MV-4-11 (cell line): Measurements from ENCODE around the gene GRM4.

Experiments used
- DNase-seq: peaks from one replicate; lab custom pipeline; 2025; lab: John Stamatoyannopoulos, UW

GRM4 gene

DNA sequence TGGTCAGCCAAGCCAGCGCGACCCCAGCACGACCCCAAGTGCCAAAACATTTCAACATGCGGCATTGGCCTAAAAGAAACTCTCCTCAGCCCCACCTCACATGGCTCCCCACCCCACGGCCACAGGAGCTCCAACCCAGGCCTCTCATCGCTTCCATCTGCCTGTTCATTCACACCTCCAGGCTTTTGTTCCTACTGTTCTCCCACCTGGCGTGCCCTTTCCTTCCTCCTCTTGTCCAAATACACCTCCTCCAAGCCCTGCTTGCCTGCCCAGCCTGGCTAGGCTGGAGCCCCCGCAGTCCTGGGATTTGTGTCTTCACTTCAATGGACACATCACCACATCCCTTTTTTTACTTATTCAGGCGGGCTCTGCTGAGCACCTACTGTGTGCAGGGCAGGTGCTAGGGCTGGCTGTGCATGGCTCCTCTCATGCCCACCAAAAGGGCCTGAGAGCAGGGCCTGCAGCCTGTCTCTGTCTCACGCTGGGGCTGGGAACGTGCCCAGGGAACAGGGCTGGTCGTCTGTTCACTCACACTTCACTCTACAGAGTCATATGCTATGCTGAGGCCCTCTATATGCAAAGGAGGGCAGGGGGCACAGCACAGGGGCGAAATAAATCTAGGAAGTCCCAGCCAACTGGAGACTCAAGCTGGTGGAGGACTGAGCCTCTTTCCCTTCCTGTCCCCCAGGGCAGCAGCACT lies 61.1 kb downstream of the GRM4 start:
- DNase-seq = no peak

- no peak for DNase-seq
Observed at GRCh38 chr6:34082864-34083626, 62.8 kb downstream of the GRM4 start.

GRCh38 chr6:34082348-34082747 lies 63.5 kb downstream of the GRM4 start:
- no peak for DNase-seq

DNA sequence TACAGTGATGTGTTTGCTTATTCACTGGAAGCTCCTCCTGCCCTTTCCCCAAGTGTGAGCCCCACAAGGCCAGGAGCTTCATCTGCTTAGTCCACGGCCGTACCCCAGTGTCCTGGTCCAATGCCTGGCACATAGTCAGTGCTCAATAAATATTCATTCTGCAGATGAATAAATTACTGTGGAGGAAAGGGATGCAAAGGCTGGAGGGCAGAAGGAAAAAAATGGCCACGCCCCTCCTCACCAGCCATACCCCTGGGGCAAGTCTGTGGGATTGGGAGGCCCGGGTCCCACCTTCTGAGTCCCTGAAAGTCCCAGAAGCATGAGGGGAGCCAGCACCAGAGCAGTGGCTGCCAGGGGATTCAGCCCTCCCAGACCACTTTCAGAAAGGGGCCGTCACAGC lies 65.5 kb downstream of the GRM4 start:
- DNase-seq = no peak

- DNase-seq = no peak
Observed at GRCh38 chr6:34079899-34080298, 66.0 kb downstream of the GRM4 start.

- DNase-seq = no peak
Observed at GRCh38 chr6:34075906-34076305, 70.0 kb downstream of the GRM4 start.

GRCh38 chr6:34074064-34074742 lies 71.7 kb downstream of the GRM4 start:
- DNase-seq = no peak

DNA sequence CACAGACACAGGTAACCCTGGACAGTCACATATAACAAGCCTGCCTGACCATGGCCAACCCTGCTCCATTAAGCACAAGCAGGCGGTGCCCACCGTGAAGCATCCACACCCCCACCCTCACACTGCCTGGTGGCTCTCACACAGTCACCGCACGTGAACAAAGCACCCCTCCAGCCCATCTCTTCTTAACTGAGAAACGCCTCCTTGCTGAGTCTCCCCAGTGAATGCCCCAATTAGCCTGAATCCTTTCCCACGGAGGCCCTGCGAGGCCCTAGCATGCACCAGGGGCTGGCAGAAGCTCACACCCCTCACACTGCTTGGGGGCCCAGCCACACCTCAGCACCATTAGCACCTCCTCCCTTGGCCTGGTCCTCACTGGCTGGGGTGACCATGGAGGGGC lies 72.3 kb downstream of the GRM4 start:
- DNase-seq = no peak

DNA sequence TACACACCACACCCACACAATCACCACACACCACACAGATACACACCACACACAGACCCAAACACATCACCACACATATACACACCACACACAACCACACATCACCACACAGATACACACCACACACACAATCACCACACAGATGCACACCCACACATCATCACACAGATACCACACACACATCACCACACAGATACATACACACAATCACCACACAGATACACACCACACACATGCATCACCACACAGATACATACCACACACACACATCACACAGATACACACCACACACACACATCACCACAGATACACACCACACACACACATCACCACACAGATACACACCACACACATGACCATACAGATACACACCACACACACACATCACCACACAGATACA lies 73.2 kb downstream of the GRM4 start:
- no peak for DNase-seq

DNA sequence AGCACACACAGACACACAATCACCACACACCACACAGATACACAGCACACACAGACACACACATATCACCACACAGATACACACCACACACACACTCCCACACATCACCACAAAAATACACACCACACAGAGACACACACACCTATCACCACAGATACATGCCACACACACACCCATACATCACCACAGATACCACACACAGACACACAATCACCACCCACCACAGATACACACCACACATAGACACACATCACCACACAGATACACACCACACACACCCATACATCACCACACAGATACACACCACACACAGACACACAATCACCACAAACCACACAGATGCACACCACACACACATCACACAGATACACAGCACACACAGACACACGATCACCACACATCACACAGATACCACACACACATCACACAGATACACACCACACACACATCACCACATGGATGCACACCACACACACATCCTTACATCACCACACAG lies 74.0 kb downstream of the GRM4 start:
- DNase-seq = no peak

- DNase-seq = no peak
Observed at GRCh38 chr6:34071136-34071883, 74.6 kb downstream of the GRM4 start.

DNA sequence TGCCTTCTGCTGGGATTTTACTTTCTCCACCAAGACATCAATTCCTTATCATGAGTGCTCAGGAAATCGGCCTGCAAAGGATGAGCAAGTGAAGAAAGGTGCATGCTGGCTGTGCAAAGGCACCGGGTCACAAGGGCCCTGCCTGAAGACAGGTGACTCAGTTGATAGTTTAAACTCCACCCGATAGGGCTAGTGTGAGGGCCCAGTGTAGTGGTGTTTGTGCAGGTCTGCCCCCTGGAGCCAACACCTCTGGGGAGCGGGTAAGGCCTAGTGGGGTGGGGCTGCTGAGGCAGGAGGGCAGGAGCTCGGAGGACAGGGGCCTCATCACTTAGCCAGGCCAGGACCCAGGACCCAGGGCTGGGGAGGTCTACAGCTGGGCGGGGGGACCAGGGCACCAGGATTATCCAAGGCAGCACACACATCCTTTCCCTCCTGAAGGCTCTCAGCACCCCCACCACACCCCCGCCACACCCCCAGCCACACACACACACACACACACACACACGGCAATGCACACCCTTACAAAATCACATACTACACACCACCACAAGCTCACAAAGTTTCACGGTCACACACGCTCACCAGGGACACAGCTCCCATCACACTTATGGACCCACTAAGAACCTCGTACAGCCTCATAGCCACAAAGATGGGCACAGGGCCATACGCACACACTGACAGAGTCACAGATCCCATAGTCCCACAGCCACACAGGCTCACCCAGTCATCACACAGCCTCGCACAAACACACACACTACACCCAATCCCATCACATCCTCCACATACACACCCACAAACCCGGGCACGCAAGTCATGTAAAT lies 75.4 kb downstream of the GRM4 start:
- DNase-seq = no peak

- no peak for DNase-seq
Observed at GRCh38 chr6:34068462-34069044, 77.3 kb downstream of the GRM4 start.

DNA sequence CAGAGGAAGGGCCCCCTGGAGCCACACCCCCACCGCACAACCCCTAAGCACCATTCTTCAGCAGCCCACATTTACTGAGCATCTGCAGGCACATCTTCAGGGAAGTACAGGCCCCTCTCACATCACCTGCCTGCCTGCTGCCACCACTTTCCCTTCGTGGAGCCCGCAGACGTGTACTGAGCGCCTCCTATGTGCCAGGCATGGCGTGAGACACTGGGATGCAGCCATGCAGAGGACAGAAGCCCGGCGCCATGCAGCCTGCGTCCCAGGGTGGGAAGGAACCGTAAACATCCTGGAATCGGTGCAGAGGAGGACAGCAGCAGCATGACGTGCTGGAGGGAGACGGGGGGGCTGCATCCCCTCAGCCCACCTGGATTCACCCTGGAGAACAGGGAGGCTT lies 78.1 kb downstream of the GRM4 start:
- DNase-seq = no peak

DNA sequence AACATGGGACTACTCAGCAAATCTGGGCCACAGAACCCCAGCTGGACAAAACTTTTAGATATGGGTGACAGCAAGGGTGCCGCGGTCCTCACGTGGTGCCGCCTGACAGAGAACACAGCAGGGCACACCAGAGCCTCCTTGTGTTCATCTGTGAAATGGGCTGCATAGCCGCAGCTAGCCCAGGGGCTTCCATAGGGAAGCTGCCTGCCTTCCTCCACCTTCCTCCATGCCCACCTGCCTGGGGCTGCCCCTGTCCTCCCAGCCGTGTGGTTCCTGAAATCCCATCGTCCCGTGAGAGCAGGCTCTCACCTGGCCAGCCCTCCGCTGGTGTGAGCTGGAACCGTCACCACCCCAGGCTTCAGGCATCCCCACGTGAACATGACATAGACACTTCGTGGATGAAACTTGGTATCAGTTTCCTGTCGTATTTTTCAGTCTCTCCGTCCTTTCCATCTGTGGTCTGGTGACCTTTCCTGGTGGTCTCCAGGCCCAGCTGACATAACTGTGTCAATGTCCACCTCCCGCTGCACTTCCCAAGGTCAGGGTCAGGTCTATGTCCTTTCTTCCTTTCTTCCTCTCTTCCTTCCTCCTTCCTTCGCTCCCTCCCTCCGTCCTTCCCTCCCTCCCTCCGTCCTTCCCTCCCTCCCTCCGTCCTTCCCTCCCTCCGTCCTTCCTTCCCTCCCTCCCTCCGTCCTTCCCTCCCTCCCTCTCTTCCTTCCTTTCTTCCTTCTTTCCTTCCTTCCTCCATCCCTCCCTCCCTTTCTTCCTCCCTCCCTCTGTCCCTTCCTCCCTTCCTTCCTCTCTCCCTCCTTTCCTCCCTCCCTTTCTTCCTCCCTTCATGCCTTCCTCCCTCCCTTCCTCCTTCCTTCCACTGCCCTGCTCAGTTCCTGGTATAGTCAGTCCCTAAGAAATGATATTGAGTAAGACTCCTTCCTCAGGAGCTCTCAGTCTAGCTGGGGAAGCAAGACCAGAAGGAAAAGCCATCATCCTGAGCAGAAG lies 78.8 kb downstream of the GRM4 start:
- DNase-seq = no peak

- no peak for DNase-seq
Observed at GRCh38 chr6:34066218-34066571, 79.7 kb downstream of the GRM4 start.

DNA sequence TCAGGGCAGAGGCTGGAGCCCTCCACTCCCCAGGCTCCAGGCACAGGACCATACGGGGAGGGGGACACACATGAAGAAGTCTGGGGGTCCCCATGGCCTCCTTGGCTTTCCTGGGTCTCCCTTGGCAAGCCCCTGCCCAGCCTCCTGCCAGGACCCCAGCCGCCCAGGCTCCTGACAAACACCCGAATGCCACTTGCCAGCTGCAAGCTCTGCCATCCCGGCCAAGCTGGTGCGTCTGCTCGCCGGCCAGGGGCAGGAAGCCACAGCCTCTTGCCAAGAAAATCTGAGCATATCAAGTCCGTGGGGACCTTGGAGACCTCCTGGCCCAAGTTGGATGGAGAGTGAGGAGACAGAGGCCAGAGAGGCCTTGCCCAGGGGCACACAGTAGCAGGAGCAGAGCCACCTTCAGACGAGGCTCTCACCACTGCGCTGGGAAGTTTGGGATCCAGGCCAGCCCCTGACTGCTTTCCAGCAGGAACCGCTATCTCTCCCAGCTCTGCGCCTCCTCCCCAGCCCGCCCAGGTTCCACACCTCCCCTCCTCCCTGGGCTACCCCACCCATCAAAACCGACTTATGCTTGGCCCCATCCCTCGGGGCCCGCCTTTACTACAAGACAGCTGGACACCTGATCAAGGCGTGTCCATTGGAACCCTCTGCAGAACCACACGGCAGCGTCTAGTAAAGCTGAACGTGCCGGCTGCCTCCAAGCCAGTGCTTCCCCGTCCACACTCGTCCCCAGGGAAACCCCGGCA lies 80.2 kb downstream of the GRM4 start:
- no peak for DNase-seq

DNA sequence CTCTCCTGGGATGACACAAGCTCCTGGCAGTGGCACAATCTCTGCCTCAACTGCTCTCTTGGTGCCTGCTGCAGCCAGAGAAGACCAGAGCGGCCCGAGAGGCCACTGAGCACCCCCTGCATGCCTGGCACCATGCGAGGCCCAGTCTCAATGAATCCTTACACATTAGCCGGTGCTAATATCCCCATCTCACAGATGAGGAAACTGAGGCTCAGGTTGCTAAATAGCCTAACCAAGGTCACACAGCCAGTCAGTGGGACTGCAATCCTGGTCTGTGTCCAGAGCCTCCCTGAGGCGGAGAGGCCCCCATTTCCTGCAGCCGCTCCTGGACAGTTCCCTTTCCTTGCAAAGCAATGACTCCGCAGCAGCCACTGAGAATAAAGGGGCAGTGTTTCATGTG lies 81.2 kb downstream of the GRM4 start:
- no peak for DNase-seq

- DNase-seq = no peak
Observed at GRCh38 chr6:34063651-34064050, 82.2 kb downstream of the GRM4 start.
